H9 (cell line): ENCODE data around the gene SELENOI. TPM values are rescaled to one million over a fixed set of nuclear protein-coding genes. Genes with fewer than 3 reads are reported as not detected.

Experiments used
- DNase-seq: peaks from one replicate; pipeline ENCODE4 v3.0.0-alpha.2; 2017
- H2AFZ ChIP-seq: one replicate; pipeline ENCODE4 v1.6.1; 2013; ENCODE audit warnings: mild to moderate bottlenecking, low read length, control low read depth, moderate library complexity
- H2AK5ac ChIP-seq: 2 replicates; pipeline ENCODE4 v1.6.1; 2013; ENCODE audit warnings: low read length, control low read depth, mixed read lengths; ENCODE audit not compliant: insufficient read length
- H2BK120ac ChIP-seq: one replicate; pipeline ENCODE4 v1.6.1; 2013; ENCODE audit warnings: low read depth, mild to moderate bottlenecking, low read length, control low read depth, inconsistent platforms; ENCODE audit not compliant: poor library complexity, severe bottlenecking
- H2BK12ac ChIP-seq: 2 replicates; pipeline ENCODE4 v1.6.1; 2013; ENCODE audit warnings: low read length, control low read depth, mixed read lengths, low read depth; ENCODE audit not compliant: insufficient read length
- H2BK15ac ChIP-seq: 2 replicates; pipeline ENCODE4 v1.6.1; 2013; ENCODE audit warnings: low read depth, low read length, control low read depth
- H2BK20ac ChIP-seq: one replicate; pipeline ENCODE4 v1.6.1; 2013; ENCODE audit warnings: low read depth, mild to moderate bottlenecking, low read length, control low read depth, inconsistent platforms; ENCODE audit not compliant: poor library complexity, severe bottlenecking
- H2BK5ac ChIP-seq: 2 replicates; pipeline ENCODE4 v1.6.1; 2013; ENCODE audit warnings: low read length, control low read depth, mixed read lengths; ENCODE audit not compliant: insufficient read length
- H3K14ac ChIP-seq: 2 replicates; pipeline ENCODE4 v1.6.1; 2013; ENCODE audit warnings: low read length, control low read depth; ENCODE audit not compliant: insufficient read depth
- H3K18ac ChIP-seq: 2 replicates; pipeline ENCODE4 v1.6.1; 2013; ENCODE audit warnings: low read depth, mild to moderate bottlenecking, mixed read lengths, low read length, control low read depth; ENCODE audit not compliant: insufficient read length
- H3K23ac ChIP-seq: 2 replicates; pipeline ENCODE4 v1.6.1; 2013; ENCODE audit warnings: low read length, control low read depth, mixed read lengths, low read depth; ENCODE audit not compliant: insufficient read length
- H3K23me2 ChIP-seq: 2 replicates; pipeline ENCODE4 v1.6.1; 2013; ENCODE audit warnings: low read depth, mild to moderate bottlenecking, mixed read lengths, low read length, control low read depth; ENCODE audit not compliant: insufficient read length, poor library complexity, severe bottlenecking
- H3K27ac ChIP-seq: 2 replicates; pipeline ENCODE4 v1.5.1; 2013; ENCODE audit warnings: low read length, control low read depth, mixed read lengths, low read depth; ENCODE audit not compliant: insufficient read length
- H3K27me3 ChIP-seq: 2 replicates; pipeline ENCODE4 v1.6.1; 2013; ENCODE audit warnings: low read length, control low read depth, inconsistent platforms; ENCODE audit not compliant: insufficient read depth
- H3K4ac ChIP-seq: 2 replicates; pipeline ENCODE4 v1.6.1; 2013; ENCODE audit warnings: low read depth, mild to moderate bottlenecking, control low read depth, inconsistent platforms, low read length, moderate library complexity
- H3K4me1 ChIP-seq: 2 replicates; pipeline ENCODE4 v1.6.1; 2013; ENCODE audit warnings: low read length, control low read depth, inconsistent platforms; ENCODE audit not compliant: insufficient read depth
- H3K4me2 ChIP-seq: 2 replicates; pipeline ENCODE4 v1.6.1; 2013; ENCODE audit warnings: low read length, control low read depth, mixed read lengths; ENCODE audit not compliant: insufficient read length, insufficient read depth
- H3K56ac ChIP-seq: 2 replicates; pipeline ENCODE4 v1.6.1; 2013; ENCODE audit warnings: low read depth, mild to moderate bottlenecking, mixed read lengths, low read length, control low read depth; ENCODE audit not compliant: insufficient read length
- H3K79me1 ChIP-seq: 2 replicates; pipeline ENCODE4 v1.6.1; 2013; ENCODE audit warnings: low read depth, mild to moderate bottlenecking, moderate library complexity, low read length, control low read depth, inconsistent platforms; ENCODE audit not compliant: insufficient read depth, poor library complexity, severe bottlenecking
- H3K79me2 ChIP-seq: 2 replicates; pipeline ENCODE4 v1.6.1; 2013; ENCODE audit warnings: low read length, control low read depth, inconsistent platforms; ENCODE audit not compliant: insufficient read depth
- H3K9ac ChIP-seq: 2 replicates; pipeline ENCODE4 v1.6.1; 2013; ENCODE audit warnings: low read length, control low read depth, mixed read lengths; ENCODE audit not compliant: insufficient read length; ENCODE audit errors: extremely low read depth
- H3K9me3 ChIP-seq: one replicate; pipeline ENCODE4 v1.6.1; 2013; ENCODE audit warnings: low read depth, low read length, inconsistent platforms; ENCODE audit not compliant: control insufficient read depth
- H3T11ph ChIP-seq: one replicate; pipeline ENCODE4 v1.6.1; 2013; ENCODE audit warnings: mild to moderate bottlenecking, low read length, control low read depth, inconsistent platforms
- H4K20me1 ChIP-seq: one replicate; pipeline ENCODE4 v1.6.1; 2013; ENCODE audit not compliant: control insufficient read depth, insufficient read length, insufficient read depth
- H4K5ac ChIP-seq: 2 replicates; pipeline ENCODE4 v1.6.1; 2013; ENCODE audit warnings: low read depth, mild to moderate bottlenecking, mixed read lengths, low read length, control low read depth; ENCODE audit not compliant: insufficient read length
- H4K8ac ChIP-seq: replicated peaks from 2 replicates; pipeline ENCODE4 v1.6.1; 2013; ENCODE audit warnings: low read length, control low read depth, mixed read lengths, low read depth; ENCODE audit not compliant: insufficient read length
- H4K91ac ChIP-seq: 2 replicates; pipeline ENCODE4 v1.6.1; 2013; ENCODE audit warnings: low read depth, mild to moderate bottlenecking, moderate library complexity, mixed read lengths, low read length, control low read depth; ENCODE audit not compliant: insufficient read length
- H3K27ac Mint-ChIP-seq, 3 experiments: 2 replicates in 2 of 3; 3 replicates in 1 of 3; pipeline ENCODE4 v1.8.0; 2020 to 2021; ENCODE audit warnings: mixed read lengths in 3 of 3, mild to moderate bottlenecking in 1 of 3, moderate library complexity in 1 of 3
- H3K27me3 Mint-ChIP-seq: 2 replicates; pipeline ENCODE4 v1.8.0; 2021; ENCODE audit warnings: low read depth, mild to moderate bottlenecking, moderate library complexity, mixed read lengths
- H3K36me3 Mint-ChIP-seq, 3 experiments: 2 replicates in 2 of 3; 3 replicates in 1 of 3; pipeline ENCODE4 v1.8.0; 2020 to 2021; ENCODE audit warnings: low read depth in 3 of 3, mixed read lengths in 3 of 3; ENCODE audit not compliant: insufficient read depth in 1 of 3
- H3K4me1 Mint-ChIP-seq, 2 experiments: 2 replicates each; pipeline ENCODE4 v1.8.0; 2020; ENCODE audit warnings: mixed read lengths in 2 of 2
- H3K4me3 Mint-ChIP-seq, 2 experiments: 2 replicates in 1 of 2; 3 replicates in 1 of 2; pipeline ENCODE4 v1.8.0; 2020 to 2021; ENCODE audit warnings: mild to moderate bottlenecking in 2 of 2, mixed read lengths in 2 of 2, moderate library complexity in 1 of 2
- H3K9me3 Mint-ChIP-seq, 2 experiments: 2 replicates in 1 of 2; 3 replicates in 1 of 2; pipeline ENCODE4 v1.8.0; 2020; ENCODE audit warnings: mild to moderate bottlenecking in 2 of 2, mixed read lengths in 2 of 2, moderate library complexity in 1 of 2
- WGBS: extraction: QIAGEN DNeasy Blood & Tissue Kit; methylation state at CpG from one replicate; pipeline ENCODE4 v1.1.7; 2013; ENCODE audit warnings: missing lambda C conversion rate, low lambda C conversion rate, mixed read lengths; ENCODE audit not compliant: insufficient read length; ENCODE audit errors: extremely low coverage; 5-methylcytosine and 5-hydroxymethylcytosine counted together
- total RNA-seq: library from RNA; stranded (reverse); gene quantifications from 2 replicates; pipeline ENCODE4 v1.2.1, GENCODE V29; 2021
- TF ChIP-seq, protein P1 (sequence below): fragments of 200-600 bp; sonication (generic); conservative IDR thresholded peaks from 3 replicates; pipeline ENCODE4 v1.8.0; 2021; ENCODE audit warnings: antibody characterized with exemption, mild to moderate bottlenecking

SELENOI gene
- total RNA-seq, 1 experiment from 2014 or later: 41.9 TPM

DNA sequence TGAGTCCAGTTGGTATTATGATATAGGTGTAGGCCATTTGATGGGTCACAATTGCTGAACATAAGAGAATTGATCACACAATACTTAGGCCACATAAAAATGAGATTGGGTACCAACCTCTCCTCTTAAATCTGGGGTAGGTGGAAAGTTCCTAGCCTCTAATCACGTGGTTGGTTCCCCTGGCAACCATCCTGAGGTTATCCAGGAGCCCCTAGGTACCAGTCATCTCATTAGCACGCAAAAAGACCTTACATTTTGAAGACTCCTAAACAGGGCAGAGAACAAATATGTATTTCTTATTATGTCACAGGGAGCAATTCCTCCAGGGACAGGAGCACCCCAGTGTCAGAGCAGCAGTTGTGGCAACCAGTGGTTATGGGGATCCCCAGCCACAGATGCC, 12.7 kb upstream of the SELENOI start:
- H3K79me1 ChIP-seq: no peaks in the 10 kb centered on the region
- H3K27me3 ChIP-seq: no peaks in the 10 kb centered on the region
- Mint-ChIP-seq H3K9me3 (no peaks in the 10 kb centered on the region), H3K27ac (no peak overlapping the region), H3K4me1 (peaks cover 7 to 15% of the 10 kb centered on the region in 2 experiments), H3K36me3 (no peaks in the 10 kb centered on the region), H3K27me3 (no peaks in the 10 kb centered on the region), H3K4me3 (no peak overlapping the region)
- no peak overlapping the region for H2BK120ac ChIP-seq
- no peak overlapping the region for H4K91ac ChIP-seq
- no peak overlapping the region for H3K56ac ChIP-seq
- no peak overlapping the region for H2BK5ac ChIP-seq
- no peak overlapping the region for H3T11ph ChIP-seq
- H2AFZ ChIP-seq: no peak overlapping the region
- no peaks in the 10 kb centered on the region for H3K23me2 ChIP-seq
- H3K4me1 ChIP-seq: no peaks in the 10 kb centered on the region; the same call in 1 of the 2 replicates
- no peak overlapping the region for H4K5ac ChIP-seq
- H3K18ac ChIP-seq: no peak overlapping the region
- no peak overlapping the region for H2BK15ac ChIP-seq
- no peak for DNase-seq
- no peak overlapping the region for H3K9ac ChIP-seq
- H4K20me1 ChIP-seq: no peaks in the 10 kb centered on the region
- H2BK12ac ChIP-seq: no peak overlapping the region
- H3K4ac ChIP-seq: no peak overlapping the region
- H3K79me2 ChIP-seq: no peaks in the 10 kb centered on the region
- no peak overlapping the region for H2BK20ac ChIP-seq
- H2AK5ac ChIP-seq: no peak overlapping the region
- no peak overlapping the region for H3K14ac ChIP-seq
- no peak overlapping the region for H3K4me2 ChIP-seq
- no peak overlapping the region for H4K8ac ChIP-seq
- TF ChIP-seq, protein P1, sequence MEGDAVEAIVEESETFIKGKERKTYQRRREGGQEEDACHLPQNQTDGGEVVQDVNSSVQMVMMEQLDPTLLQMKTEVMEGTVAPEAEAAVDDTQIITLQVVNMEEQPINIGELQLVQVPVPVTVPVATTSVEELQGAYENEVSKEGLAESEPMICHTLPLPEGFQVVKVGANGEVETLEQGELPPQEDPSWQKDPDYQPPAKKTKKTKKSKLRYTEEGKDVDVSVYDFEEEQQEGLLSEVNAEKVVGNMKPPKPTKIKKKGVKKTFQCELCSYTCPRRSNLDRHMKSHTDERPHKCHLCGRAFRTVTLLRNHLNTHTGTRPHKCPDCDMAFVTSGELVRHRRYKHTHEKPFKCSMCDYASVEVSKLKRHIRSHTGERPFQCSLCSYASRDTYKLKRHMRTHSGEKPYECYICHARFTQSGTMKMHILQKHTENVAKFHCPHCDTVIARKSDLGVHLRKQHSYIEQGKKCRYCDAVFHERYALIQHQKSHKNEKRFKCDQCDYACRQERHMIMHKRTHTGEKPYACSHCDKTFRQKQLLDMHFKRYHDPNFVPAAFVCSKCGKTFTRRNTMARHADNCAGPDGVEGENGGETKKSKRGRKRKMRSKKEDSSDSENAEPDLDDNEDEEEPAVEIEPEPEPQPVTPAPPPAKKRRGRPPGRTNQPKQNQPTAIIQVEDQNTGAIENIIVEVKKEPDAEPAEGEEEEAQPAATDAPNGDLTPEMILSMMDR: no peak
- H3K23ac ChIP-seq: no peak overlapping the region
- no peaks in the 10 kb centered on the region for H3K9me3 ChIP-seq
- H3K27ac ChIP-seq: no peak overlapping the region
- no CpG with 5 or more reads among the region's 2 CpGs for WGBS
